ENCODE data around the gene STARD8. TPM values are rescaled to one million over a fixed set of nuclear protein-coding genes. Genes with fewer than 3 reads are reported as not detected.

Gene STARD8
- polyA plus RNA-seq, 2 of the 4 experiments (the other 2 are of a cell fraction), result 1.6 to 1.7 TPM

GRCh38 chrX:68659385-68659784 is 11.9 kb downstream of the STARD8 start:
- POLR2A ChIA-PET, result no interaction called here
- no peak overlapping the region for H3K4me3 ChIP-seq
- H3K27ac ChIP-seq, result no peak overlapping the region
- FAIRE-seq, result no peak
- H3K9me3 ChIP-seq, result no peaks in the 10 kb centered on the region
- no peak overlapping the region for H3K4me2 ChIP-seq
- no peak for ATAC-seq
- H3K4me1 ChIP-seq, result no peaks in the 10 kb centered on the region
- no peak for DNase-seq (ENCODE audit: low read depth in 1 of 2, low spot score in 1 of 2)
- WGBS (ENCODE audit: missing lambda C conversion rate), result 87% methylated on average over 5 of the region's 5 CpGs
- TF ChIP-seq HMGXB4 (CRISPR knock-in tag; IDR thresholded peaks at IDR 0.05; ENCODE audit: borderline replicate concordance) (no peak), HOXB13 (CRISPR knock-in tag; IDR thresholded peaks at IDR 0.05; ENCODE audit: low read depth) (no peak), SREBF2 (IDR thresholded peaks at IDR 0.05) (no peak)
- CTCF ChIA-PET, result interaction anchor here (1.0 kb wide), 1 partner anchor 61 kb away, joined by 3 read pairs; no protein-coding TSS in a partner anchor

GRCh38 chrX:68659786-68660185 is 12.3 kb downstream of the STARD8 start:
- no peak for DNase-seq (ENCODE audit: low read depth in 1 of 2, low spot score in 1 of 2)
- 89% methylated on average over 3 of the region's 3 CpGs for WGBS (ENCODE audit: missing lambda C conversion rate)
- CTCF ChIA-PET, result interaction anchor here (1.0 kb wide), 1 partner anchor 61 kb away, joined by 3 read pairs; no protein-coding TSS in a partner anchor

GRCh38 chrX:68660746-68661145 is 13.3 kb downstream of the STARD8 start:
- H3K4me2 ChIP-seq, result no peak overlapping the region
- no peaks in the 10 kb centered on the region for H3K9me3 ChIP-seq
- no peak overlapping the region for H3K4me3 ChIP-seq
- no peaks in the 10 kb centered on the region for H3K4me1 ChIP-seq
- no peak for TF ChIP-seq RNF2 (IDR thresholded peaks at IDR 0.05; ENCODE audit: borderline replicate concordance, low read depth)
- no peak for TF ChIP-seq EHMT2 (IDR thresholded peaks at IDR 0.05; ENCODE audit: low read depth)
- TF ChIP-seq ATOH8 (CRISPR knock-in tag; IDR thresholded peaks at IDR 0.05; ENCODE audit: low read depth), result no peak
- ATAC-seq (no peak), DNase-seq (ENCODE audit: low read depth in 1 of 2, low spot score in 1 of 2) (no peak), FAIRE-seq (no peak)
- ChIA-PET CTCF (no interaction called here), POLR2A (no interaction called here)
- no peak overlapping the region for H3K27ac ChIP-seq
- 93% methylated on average over 3 of the region's 4 CpGs for WGBS (ENCODE audit: missing lambda C conversion rate)

More at GRCh38 chrX:68659786-68660185, 12.3 kb downstream of the STARD8 start:
- FAIRE-seq (no peak), ATAC-seq (no peak)
- Histone ChIP-seq H3K4me3 (no peak overlapping the region), H3K27ac (no peak overlapping the region), H3K4me2 (no peak overlapping the region), H3K9me3 (no peaks in the 10 kb centered on the region), H3K4me1 (no peaks in the 10 kb centered on the region)
- POLR2A ChIA-PET, result no interaction called here
- TF ChIP-seq EP300 (IDR thresholded peaks at IDR 0.05) (no peak), CHD4 (IDR thresholded peaks at IDR 0.05; ENCODE audit: borderline replicate concordance) (no peak), ZSCAN20 (CRISPR knock-in tag; IDR thresholded peaks at IDR 0.05) (no peak), NR3C1 (IDR thresholded peaks at IDR 0.05) (no peak), RAD21 (conservative IDR thresholded peaks at IDR 0.05 in 1 of 2, IDR thresholded peaks at IDR 0.05 in 1 of 2) (no peak), TP53 (CRISPR knock-in tag; IDR thresholded peaks at IDR 0.05) (no peak), CBX8 (IDR thresholded peaks at IDR 0.05) (no peak), EHMT2 (IDR thresholded peaks at IDR 0.05; ENCODE audit: low read depth) (no peak), MYC (IDR thresholded peaks at IDR 0.05; ENCODE audit: borderline replicate concordance, low read length) (no peak)

- POLR2A ChIA-PET, result no interaction called here
- DNase-seq (ENCODE audit: low read depth in 1 of 2, low spot score in 1 of 2) (no peak), FAIRE-seq (no peak), ATAC-seq (no peak)
- H3K4me2 ChIP-seq, result no peak overlapping the region
- CTCF ChIA-PET, result no interaction called here
- TF ChIP-seq MYC (IDR thresholded peaks at IDR 0.05; ENCODE audit: borderline replicate concordance, low read length) (no peak), MAZ (IDR thresholded peaks at IDR 0.05; ENCODE audit: borderline replicate concordance, low read depth, low read length) (no peak), JUNB (IDR thresholded peaks at IDR 0.05) (no peak), RFX5 (IDR thresholded peaks at IDR 0.05) (no peak), CBX8 (IDR thresholded peaks at IDR 0.05) (no peak)
- no peak overlapping the region for H3K4me3 ChIP-seq
- H3K4me1 ChIP-seq, result no peaks in the 10 kb centered on the region
- H3K9me3 ChIP-seq, result no peaks in the 10 kb centered on the region
- 69% methylated on average over 9 of the region's 9 CpGs for WGBS (ENCODE audit: missing lambda C conversion rate)
- H3K27ac ChIP-seq, result no peak overlapping the region
Measured at GRCh38 chrX:68665502-68665901, 18.0 kb downstream of the STARD8 start.

Data from A549 (cell line).